NOMO-1 treated with dmso at 0.1 percent for 144 hours (cell line): ENCODE results near the gene OSBPL2.

Source experiments
- DNase-seq: peaks from one replicate; lab custom pipeline; 2025; ENCODE audit not compliant: unreplicated experiment; lab: John Stamatoyannopoulos, UW

OSBPL2 gene

GRCh38 chr20:62309198-62309944 lies 71.0 kb downstream of the OSBPL2 start:
- no peak for DNase-seq

- no peak for DNase-seq
Observed at GRCh38 chr20:62309947-62310756, 71.8 kb downstream of the OSBPL2 start.

- DNase-seq, result no peak
Observed at GRCh38 chr20:62310757-62311121, 72.4 kb downstream of the OSBPL2 start.

- DNase-seq, result no peak
Observed at GRCh38 chr20:62311150-62311549, 72.8 kb downstream of the OSBPL2 start.

GRCh38 chr20:62311832-62312661 lies 73.7 kb downstream of the OSBPL2 start:
- no peak for DNase-seq

GRCh38 chr20:62312662-62312977 lies 74.3 kb downstream of the OSBPL2 start:
- DNase-seq, result no peak

- no peak for DNase-seq
Observed at GRCh38 chr20:62313021-62313420, 74.7 kb downstream of the OSBPL2 start.

GRCh38 chr20:62313460-62314338 lies 75.4 kb downstream of the OSBPL2 start:
- DNase-seq, result no peak

GRCh38 chr20:62314339-62314638 lies 76.0 kb downstream of the OSBPL2 start:
- no peak for DNase-seq

GRCh38 chr20:62314711-62315302 lies 76.5 kb downstream of the OSBPL2 start:
- DNase-seq, result no peak

- DNase-seq, result no peak
Observed at GRCh38 chr20:62315773-62316172, 77.5 kb downstream of the OSBPL2 start.

GRCh38 chr20:62316331-62317166 lies 78.2 kb downstream of the OSBPL2 start:
- DNase-seq, result no peak

- no peak for DNase-seq
Observed at GRCh38 chr20:62317167-62317655, 78.9 kb downstream of the OSBPL2 start.

- DNase-seq, result no peak
Observed at GRCh38 chr20:62318400-62319345, 80.4 kb downstream of the OSBPL2 start.

GRCh38 chr20:62319346-62319909 lies 81.1 kb downstream of the OSBPL2 start:
- DNase-seq, result no peak

- DNase-seq, result no peak
Observed at GRCh38 chr20:62320581-62321354, 82.4 kb downstream of the OSBPL2 start.

GRCh38 chr20:62321521-62321948 lies 83.2 kb downstream of the OSBPL2 start:
- DNase-seq, result no peak
